Measurements from ENCODE around the gene EPB41L4B. TPM values are rescaled to one million over a fixed set of nuclear protein-coding genes. Genes with fewer than 3 reads are reported as not detected.

The EPB41L4B gene
- total RNA-seq, 1 donor from 2014 or later, result 3.7 TPM

- Mint-ChIP-seq H3K27ac (ENCODE audit: unreplicated experiment) (no peak overlapping the region), H3K36me3 (ENCODE audit: low read depth) (no peaks in the 10 kb centered on the region), H3K4me1 (ENCODE audit: low read depth) (peaks cover 12% of the 10 kb centered on the region), H3K9me3 (ENCODE audit: low read depth) (no peaks in the 10 kb centered on the region), H3K4me3 (ENCODE audit: unreplicated experiment) (no peak overlapping the region), H3K27me3 (ENCODE audit: low read depth) (no peaks in the 10 kb centered on the region)
- no peak for DNase-seq (ENCODE audit: low spot score)
- TF ChIP-seq CTCF (IDR thresholded peaks at IDR 0.05), result no peak
These were observed 82.7 kb downstream of the EPB41L4B start for GRCh38 chr9:109238125-109238524.

GRCh38 chr9:109232449-109233237 is 88.2 kb downstream of the EPB41L4B start:
- Mint-ChIP-seq H3K36me3 (ENCODE audit: low read depth) (no peaks in the 10 kb centered on the region), H3K4me1 (ENCODE audit: low read depth) (peaks cover 25% of the 10 kb centered on the region), H3K9me3 (ENCODE audit: low read depth) (no peaks in the 10 kb centered on the region), H3K27me3 (ENCODE audit: low read depth) (no peaks in the 10 kb centered on the region), H3K27ac (ENCODE audit: unreplicated experiment) (peak overlapping the region; percentile 82), H3K4me3 (ENCODE audit: unreplicated experiment) (peak overlapping the region; percentile 24)
- no peak for DNase-seq (ENCODE audit: low spot score)
- no peak for TF ChIP-seq CTCF (IDR thresholded peaks at IDR 0.05)

GRCh38 chr9:109231593-109231992 is 89.3 kb downstream of the EPB41L4B start:
- H3K36me3 Mint-ChIP-seq (ENCODE audit: low read depth), result no peaks in the 10 kb centered on the region
- peaks cover 25% of the 10 kb centered on the region for H3K4me1 Mint-ChIP-seq (ENCODE audit: low read depth)
- no peak overlapping the region for H3K4me3 Mint-ChIP-seq (ENCODE audit: unreplicated experiment)
- peak overlapping the region; percentile 82 for H3K27ac Mint-ChIP-seq (ENCODE audit: unreplicated experiment)
- TF ChIP-seq CTCF (IDR thresholded peaks at IDR 0.05), result no peak
- no peaks in the 10 kb centered on the region for H3K27me3 Mint-ChIP-seq (ENCODE audit: low read depth)
- DNase-seq (ENCODE audit: low spot score), result no peak
- no peaks in the 10 kb centered on the region for H3K9me3 Mint-ChIP-seq (ENCODE audit: low read depth)

- H3K9me3 Mint-ChIP-seq (ENCODE audit: low read depth), result no peaks in the 10 kb centered on the region
- no peak for DNase-seq (ENCODE audit: low spot score)
- H3K27me3 Mint-ChIP-seq (ENCODE audit: low read depth), result no peaks in the 10 kb centered on the region
- H3K27ac Mint-ChIP-seq (ENCODE audit: unreplicated experiment), result no peak overlapping the region
- no peaks in the 10 kb centered on the region for H3K36me3 Mint-ChIP-seq (ENCODE audit: low read depth)
- H3K4me1 Mint-ChIP-seq (ENCODE audit: low read depth), result peaks cover 25% of the 10 kb centered on the region
- H3K4me3 Mint-ChIP-seq (ENCODE audit: unreplicated experiment), result no peak overlapping the region
- no peak for TF ChIP-seq CTCF (IDR thresholded peaks at IDR 0.05)
These were observed 90.6 kb downstream of the EPB41L4B start for GRCh38 chr9:109230277-109230676.

- peaks cover 25% of the 10 kb centered on the region for H3K4me1 Mint-ChIP-seq (ENCODE audit: low read depth)
These were observed 91.2 kb downstream of the EPB41L4B start for GRCh38 chr9:109229682-109230081.

More at GRCh38 chr9:109229682-109230081, 91.2 kb downstream of the EPB41L4B start:
- no peak for DNase-seq (ENCODE audit: low spot score)
- TF ChIP-seq CTCF (IDR thresholded peaks at IDR 0.05), result no peak
- no peak overlapping the region for H3K4me3 Mint-ChIP-seq (ENCODE audit: unreplicated experiment)
- no peaks in the 10 kb centered on the region for H3K27me3 Mint-ChIP-seq (ENCODE audit: low read depth)
- no peak overlapping the region for H3K27ac Mint-ChIP-seq (ENCODE audit: unreplicated experiment)
- H3K9me3 Mint-ChIP-seq (ENCODE audit: low read depth), result no peaks in the 10 kb centered on the region
- no peaks in the 10 kb centered on the region for H3K36me3 Mint-ChIP-seq (ENCODE audit: low read depth)

All from chondrocyte (in vitro differentiated cells).